NOMO-1 (cell line): ENCODE data around the gene POLR3A.

Source experiments
- DNase-seq, 2 experiments: peaks; one replicate each; lab custom pipeline; 2025; ENCODE audit not compliant: unreplicated experiment in 2 of 2; lab: John Stamatoyannopoulos, UW

The POLR3A gene

DNA sequence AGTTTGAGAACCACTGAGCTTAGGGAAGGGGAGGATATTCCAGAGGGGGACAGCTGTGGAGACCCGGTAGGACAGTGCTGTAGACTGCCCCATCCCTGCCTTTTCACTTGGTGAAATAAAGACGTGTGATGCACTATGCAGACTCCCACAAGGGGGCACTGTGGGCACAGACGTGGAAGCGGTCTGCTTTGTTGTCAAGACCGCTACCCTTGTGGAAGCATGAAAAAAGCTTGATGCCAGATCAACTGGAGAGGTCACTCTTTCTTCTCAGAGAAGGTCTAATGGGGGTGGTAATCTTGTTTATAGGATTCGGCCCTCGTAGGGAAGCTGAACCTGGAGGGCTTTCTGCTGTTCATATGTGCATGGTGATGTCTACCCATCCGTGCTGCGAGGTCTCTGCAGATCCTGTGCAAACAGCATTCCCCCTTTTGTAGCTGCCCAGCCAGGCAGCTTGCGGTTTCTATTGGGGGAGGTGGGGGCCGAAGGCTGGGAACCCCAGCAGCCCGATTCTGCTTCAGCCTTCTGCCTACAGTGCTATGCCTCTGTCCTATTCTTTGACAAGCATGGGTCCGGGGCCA is 18.1 kb upstream of the POLR3A start:
- peak; percentile 50 to 73 for DNase-seq

DNA sequence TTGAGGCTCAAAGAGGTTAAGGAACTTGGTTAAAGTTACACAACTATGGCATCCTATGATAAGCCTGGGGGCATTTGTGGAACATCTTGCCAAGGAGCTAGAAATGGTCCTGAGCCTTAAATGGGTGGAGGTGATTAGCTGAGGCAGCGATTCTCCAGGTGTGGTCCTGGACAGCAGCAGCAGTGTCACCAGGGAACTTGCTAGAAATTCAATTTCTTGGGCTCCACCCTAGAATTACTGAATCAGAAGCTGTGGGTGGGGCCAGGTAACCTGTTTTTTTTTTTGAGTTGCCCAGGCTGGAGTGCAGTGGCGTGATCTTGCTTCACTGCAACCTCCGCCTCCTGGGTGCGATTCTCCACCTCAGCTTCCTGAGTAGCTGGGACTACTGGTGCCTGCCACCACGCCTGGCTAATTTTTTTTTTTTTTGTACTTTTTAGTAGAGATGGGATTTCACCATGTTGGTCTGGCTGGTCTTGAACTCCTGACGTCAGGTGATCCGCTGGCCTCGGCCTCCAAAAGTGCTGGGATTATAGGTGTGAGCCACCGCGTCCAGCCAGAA is 17.5 kb upstream of the POLR3A start:
- no peak for DNase-seq

DNA sequence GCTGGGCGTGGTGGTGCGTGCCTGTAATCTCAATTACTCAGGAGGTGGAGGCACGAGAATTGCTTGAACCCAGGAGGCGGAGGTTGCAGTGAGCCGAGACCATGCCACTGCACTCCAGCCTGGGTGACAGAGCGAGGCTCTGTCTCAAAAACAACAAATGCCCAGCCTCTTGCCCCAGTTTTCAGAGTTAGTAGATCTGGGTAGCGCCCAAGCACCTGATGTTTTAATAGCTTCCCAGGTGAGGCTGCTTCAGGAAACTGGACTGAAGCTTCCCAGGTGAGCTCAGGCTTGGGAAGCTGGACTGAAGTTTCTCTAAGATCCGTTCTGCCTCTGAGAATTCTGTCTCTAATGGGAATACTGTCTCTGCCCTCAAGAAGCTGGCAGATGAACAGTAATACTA is 16.5 kb upstream of the POLR3A start:
- no peak for DNase-seq

- peak; percentile 52 to 61 for DNase-seq
These were observed 15.9 kb upstream of the POLR3A start for GRCh38 chr10:78045237-78045636.

- DNase-seq: no peak
These were observed 15.4 kb upstream of the POLR3A start for GRCh38 chr10:78044699-78045098.

GRCh38 chr10:78044179-78044578 is 14.9 kb upstream of the POLR3A start:
- no peak for DNase-seq

DNA sequence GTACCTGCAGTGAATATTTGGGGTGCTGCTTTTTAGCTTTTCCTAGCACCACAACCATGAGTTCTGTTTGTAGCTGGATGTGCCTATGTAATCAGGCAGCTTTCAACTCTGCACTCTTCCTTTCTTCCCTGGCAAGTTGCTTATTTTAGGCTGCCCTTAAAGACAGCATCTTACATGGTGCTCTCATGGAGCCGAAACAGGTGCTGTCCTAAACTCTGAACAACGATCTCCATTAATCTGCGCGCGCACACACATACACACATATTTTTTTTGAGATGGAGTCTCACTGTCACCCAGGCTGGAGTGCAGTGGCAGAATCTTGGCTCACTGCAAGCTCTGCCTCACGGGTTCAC is 13.4 kb upstream of the POLR3A start:
- DNase-seq: no peak

DNA sequence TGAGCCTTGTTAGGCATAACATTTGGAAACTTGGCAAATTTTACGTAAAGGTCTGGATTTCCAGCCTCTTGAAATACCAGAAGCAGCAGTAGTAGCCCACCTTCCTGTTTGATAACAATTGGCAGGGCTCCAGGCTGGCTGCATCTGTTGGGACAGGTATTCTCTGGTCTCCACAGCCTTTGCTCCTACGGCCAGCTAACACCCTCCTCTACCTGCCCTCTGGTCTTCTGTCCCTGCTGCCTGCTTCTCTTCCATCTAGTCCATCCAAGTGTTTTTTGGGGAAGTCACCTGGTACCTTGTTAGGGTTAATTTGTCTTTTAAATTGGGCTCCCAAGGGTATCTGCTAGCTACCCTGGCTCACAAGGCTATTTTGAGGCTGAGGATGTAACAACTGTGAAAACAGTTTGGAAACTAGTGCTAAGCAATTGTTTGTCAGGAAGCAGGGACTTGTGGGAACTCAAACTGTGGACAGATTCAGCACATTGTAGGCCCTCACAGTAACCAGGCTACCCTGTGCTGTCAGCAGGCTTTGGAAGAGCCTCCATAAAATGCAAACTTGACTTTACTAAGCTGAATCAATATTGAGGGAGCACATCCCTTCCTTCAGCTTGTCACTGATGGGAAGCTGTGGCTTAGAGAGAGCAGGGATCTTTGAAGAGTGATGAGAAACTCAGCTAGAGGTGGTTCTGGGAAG is 12.9 kb upstream of the POLR3A start:
- DNase-seq: no peak

- DNase-seq: no peak
These were observed 12.1 kb upstream of the POLR3A start for GRCh38 chr10:78041170-78042057.

GRCh38 chr10:78039743-78040142 is 10.4 kb upstream of the POLR3A start:
- DNase-seq: no peak

- no peak for DNase-seq
These were observed 9.7 kb upstream of the POLR3A start for GRCh38 chr10:78038791-78039547.

- DNase-seq: no peak
These were observed 8.8 kb upstream of the POLR3A start for GRCh38 chr10:78038105-78038504.

- DNase-seq: no peak
These were observed 6.7 kb upstream of the POLR3A start for GRCh38 chr10:78035933-78036583.

- no peak for DNase-seq
These were observed 6.1 kb upstream of the POLR3A start for GRCh38 chr10:78035437-78035836.

DNA sequence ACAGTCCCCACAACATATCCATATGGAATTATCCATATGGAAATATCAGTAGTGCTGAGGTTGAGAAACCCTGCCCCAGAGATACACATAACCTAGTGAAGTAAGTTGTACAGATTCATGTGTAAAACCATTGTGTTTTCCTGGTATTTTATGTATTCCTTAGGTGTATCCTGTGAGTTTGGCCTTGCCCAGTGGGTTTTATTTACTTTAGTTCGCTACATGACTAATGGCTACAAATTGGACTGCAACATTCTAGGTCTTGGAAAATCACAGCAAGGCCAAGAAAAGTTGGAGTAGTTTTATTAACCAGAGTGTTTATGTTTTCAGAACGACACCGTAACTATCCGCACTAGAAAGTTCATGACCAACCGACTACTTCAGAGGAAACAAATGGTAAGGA is 5.7 kb upstream of the POLR3A start:
- no peak for DNase-seq

DNA sequence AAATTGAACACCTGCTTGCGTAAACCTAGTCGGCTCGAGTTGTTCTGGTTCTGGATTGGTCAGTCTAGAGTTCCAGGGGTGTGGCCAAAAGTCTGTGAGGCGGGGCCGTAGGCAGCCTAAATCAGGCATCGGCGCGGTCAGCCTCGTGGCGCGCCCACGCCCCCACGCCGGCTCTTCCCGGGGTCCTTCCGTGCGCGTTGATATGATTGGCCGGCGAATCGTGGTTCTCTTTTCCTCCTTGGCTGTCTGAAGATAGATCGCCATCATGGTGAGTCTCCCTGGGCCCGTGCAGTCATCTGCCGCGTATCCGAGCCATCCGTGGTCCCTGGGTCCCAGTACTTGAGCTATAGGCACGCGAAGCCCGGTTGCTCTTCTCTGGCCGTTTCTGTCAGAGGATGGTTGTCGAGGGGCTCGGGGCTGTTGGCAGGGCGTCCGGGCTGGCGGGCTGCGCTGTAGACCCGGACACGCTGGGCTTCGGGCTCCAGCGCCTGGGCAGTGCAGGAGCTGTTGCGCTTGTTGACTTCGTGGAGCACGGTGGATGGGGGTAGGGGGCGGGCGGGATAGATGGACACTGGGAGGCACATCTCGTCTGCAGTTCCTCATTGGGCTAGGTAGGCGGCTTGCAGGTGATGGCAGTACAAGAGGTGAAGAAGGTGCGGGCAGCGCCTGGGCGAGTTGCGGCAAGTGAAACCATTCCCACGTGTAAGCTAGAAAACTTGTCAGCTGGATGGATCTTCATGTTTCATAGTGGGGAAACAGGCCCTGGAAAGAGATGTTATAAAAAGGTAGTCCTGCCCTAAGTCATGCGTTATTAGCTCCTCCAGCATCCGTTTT is 4.5 kb upstream of the POLR3A start, which contains the start of gene RPS24:
Gene RPS24 (plus strand): TSS at position 227 of the 834 bp plus-strand sequence. CDS start 39 bp downstream, at position 266.
- peak; percentile 97 to 98 for DNase-seq

DNA sequence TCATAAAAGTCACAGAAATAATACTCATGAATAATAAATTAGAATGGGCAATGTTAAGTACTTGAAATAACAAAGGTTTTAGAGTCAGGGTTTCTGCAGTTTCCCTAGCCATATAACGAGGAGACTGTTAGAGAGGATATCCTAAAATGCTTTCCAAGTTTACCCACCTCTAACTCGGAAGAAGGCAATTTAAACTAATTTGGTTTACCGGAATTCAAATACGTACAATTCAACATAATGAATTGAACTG is 4.0 kb upstream of the POLR3A start:
- no peak for DNase-seq

GRCh38 chr10:78028438-78029268 is 662 bp downstream of the POLR3A start:
- DNase-seq: no peak
